Measurements from ENCODE around the gene REPS1. TPM values are rescaled to one million over a fixed set of nuclear protein-coding genes. Genes with fewer than 3 reads are reported as not detected.

The REPS1 gene
- total RNA-seq, 4 donors from 2014 or later, result 14.8 to 21.6 (median 17.4) TPM

GRCh38 chr6:138973466-138974153, 14.4 kb downstream of the REPS1 start:
- Histone ChIP-seq H3K27ac (no peak overlapping the region), H3K4me1 (peaks cover 50 to 63% of the 10 kb centered on the region in 2 donors), H3K9me3 (no peaks in the 10 kb centered on the region), H3K4me3 (no peak overlapping the region), H3K36me3 (no peaks in the 10 kb centered on the region), H3K27me3 (no peaks in the 10 kb centered on the region)
- intact Hi-C loops (cut with DNase I; ENCODE audit: low total_unique reads), result no loop called here
- TF ChIP-seq CTCF (IDR thresholded peaks at IDR 0.05 in 4 of 5, conservative IDR thresholded peaks at IDR 0.05 in 1 of 5), result no peak
- no peak for TF ChIP-seq POLR2A (IDR thresholded peaks at IDR 0.05)
- DNase-seq (no peak), ATAC-seq (no peak)
- in situ Hi-C loops (cut with MboI; ENCODE audit: low sequenced_read_pairs in 4 of 4), result no loop called here

- peak in 1 of 2 donors; percentile 18 for ATAC-seq
- Histone ChIP-seq H3K36me3 (no peaks in the 10 kb centered on the region), H3K27me3 (no peaks in the 10 kb centered on the region), H3K27ac (no peak overlapping the region), H3K4me3 (no peak overlapping the region), H3K4me1 (peaks cover 54 to 60% of the 10 kb centered on the region in 2 donors), H3K9me3 (no peaks in the 10 kb centered on the region)
- TF ChIP-seq CTCF (IDR thresholded peaks at IDR 0.05 in 4 of 5, conservative IDR thresholded peaks at IDR 0.05 in 1 of 5), result no peak
- no peak for TF ChIP-seq POLR2A (IDR thresholded peaks at IDR 0.05)
- intact Hi-C loops (cut with DNase I; ENCODE audit: low total_unique reads) (no loop called here), in situ Hi-C loops (cut with MboI; ENCODE audit: low sequenced_read_pairs in 4 of 4) (no loop called here)
- no peak for DNase-seq
Measured at GRCh38 chr6:138972226-138972665, 15.8 kb downstream of the REPS1 start.

GRCh38 chr6:138971601-138972000, 16.5 kb downstream of the REPS1 start:
- no peaks in the 10 kb centered on the region for H3K27me3 ChIP-seq
- no peak for DNase-seq
- intact Hi-C loops (cut with DNase I; ENCODE audit: low total_unique reads), result no loop called here
- in situ Hi-C loops (cut with MboI; ENCODE audit: low sequenced_read_pairs in 4 of 4), result no loop called here
- no peak for ATAC-seq
- H3K4me1 ChIP-seq, result peaks cover 53 to 54% of the 10 kb centered on the region in 2 donors
- H3K9me3 ChIP-seq, result no peaks in the 10 kb centered on the region
- H3K4me3 ChIP-seq, result no peak overlapping the region
- no peaks in the 10 kb centered on the region for H3K36me3 ChIP-seq
- H3K27ac ChIP-seq, result peak overlapping the region in 2 of 4 donors; percentile 3 to 24
- no peak for TF ChIP-seq CTCF (IDR thresholded peaks at IDR 0.05 in 4 of 5, conservative IDR thresholded peaks at IDR 0.05 in 1 of 5)
- no peak for TF ChIP-seq POLR2A (IDR thresholded peaks at IDR 0.05)

- ATAC-seq (peak; percentile 39 to 77), DNase-seq (no peak)
- in situ Hi-C loops (cut with MboI; ENCODE audit: low sequenced_read_pairs in 4 of 4) (no loop called here), intact Hi-C loops (cut with DNase I; ENCODE audit: low total_unique reads) (no loop called here)
- no peak overlapping the region for H3K4me3 ChIP-seq
- TF ChIP-seq POLR2A (IDR thresholded peaks at IDR 0.05), result no peak
- no peak for TF ChIP-seq CTCF (IDR thresholded peaks at IDR 0.05 in 4 of 5, conservative IDR thresholded peaks at IDR 0.05 in 1 of 5)
- no peaks in the 10 kb centered on the region for H3K36me3 ChIP-seq
- H3K27me3 ChIP-seq, result no peaks in the 10 kb centered on the region
- H3K4me1 ChIP-seq, result peaks cover 47 to 50% of the 10 kb centered on the region in 2 donors
- H3K27ac ChIP-seq, result peak overlapping the region in 2 of 4 donors; percentile 3 to 12
- H3K9me3 ChIP-seq, result no peaks in the 10 kb centered on the region
Measured at GRCh38 chr6:138970856-138971425, 17.1 kb downstream of the REPS1 start.

All from gastrocnemius medialis (tissue), 4 donors.